ENCODE measurements around the gene HCRTR2. TPM values are rescaled to one million over a fixed set of nuclear protein-coding genes. Genes with fewer than 3 reads are reported as not detected.

HCRTR2 gene
- total RNA-seq, 2 donors from 2014 or later, result not detected

- ATAC-seq (no peak), DNase-seq (ENCODE audit: low spot score) (no peak)
- no peaks in the 10 kb centered on the region for H3K4me1 Mint-ChIP-seq (ENCODE audit: low read depth in 2 of 2)
These were observed 146.4 kb downstream of the HCRTR2 start for GRCh38 chr6:55320696-55321086.

DNA sequence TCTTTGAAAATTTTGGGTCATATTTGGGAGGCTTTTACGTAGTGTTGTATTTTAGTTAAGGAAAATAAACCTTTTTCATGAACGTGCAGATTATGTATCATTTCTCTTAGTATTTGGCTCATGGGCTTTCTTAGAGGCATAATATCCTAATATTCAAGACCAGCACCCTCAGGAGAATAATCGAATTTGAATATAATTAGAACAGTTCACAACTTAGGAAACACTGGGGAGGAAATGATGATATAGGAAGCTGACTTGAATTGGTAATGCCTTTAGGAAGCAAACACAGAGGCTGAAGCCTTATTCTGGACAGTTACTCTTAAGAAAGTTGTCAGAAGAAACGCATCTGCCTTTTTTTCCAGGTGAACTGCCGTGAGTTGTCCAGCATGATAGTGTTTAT, 152.9 kb downstream of the HCRTR2 start, which contains the start of gene GFRAL:
GFRAL (plus strand) TSS at position 301 of the 400 bp plus-strand sequence; CDS start at position 387, 86 bp downstream.
- Mint-ChIP-seq H3K27ac (no peak within 1 kb of the TSS), H3K4me3 (no peak within 1 kb of the TSS), H3K27me3 (no peaks in the 10 kb centered on the region), H3K4me1 (ENCODE audit: low read depth in 2 of 2) (no peaks in the 10 kb centered on the region), H3K9me3 (peaks cover 28% of the 10 kb centered on the region), H3K36me3 (no peaks in the 10 kb centered on the region)
- DNase-seq (ENCODE audit: low spot score) (no peak), ATAC-seq (no peak)

More at GRCh38 chr6:55320696-55321086, 146.4 kb downstream of the HCRTR2 start:
- H3K27ac Mint-ChIP-seq, result no peak overlapping the region
- peaks cover 8% of the 10 kb centered on the region for H3K36me3 Mint-ChIP-seq
- H3K27me3 Mint-ChIP-seq, result no peaks in the 10 kb centered on the region
- no peak overlapping the region for H3K4me3 Mint-ChIP-seq
- H3K9me3 Mint-ChIP-seq, result peaks cover 26% of the 10 kb centered on the region

Other genes with a start within 250 kb of the HCRTR2 start
- not detected for gene GFRAL, start 153.0 kb downstream of the HCRTR2 start, total RNA-seq

Measured in natural killer cell treated with Interleukin-12 subunit alpha and Interleukin-12 subunit beta and Interleukin-15 and Interleukin-18, amount 100 ng/mL, for 72 hours (primary cell).